Activated CD8-positive, alpha-beta memory T cell treated with anti-CD3 and anti-CD28 coated beads, Interleukin-2, amount 50 U/mL, for 48 hours (primary cell): ENCODE results near the gene GABRG2.

Source experiments
- DNase-seq: peaks from one replicate; pipeline ENCODE4 v3.0.0-alpha.2; 2020

GABRG2 gene

GRCh38 chr5:162196351-162196750 lies 128.8 kb downstream of the GABRG2 start:
- DNase-seq, result no peak

GRCh38 chr5:162202285-162202880 lies 134.8 kb downstream of the GABRG2 start:
- no peak for DNase-seq
